Ramos (cell line): ENCODE results near the gene ACTR3.
"Not testable (repeated sequence)": the region's sequence is repeated elsewhere in the genome, so short reads cannot be mapped to it uniquely, and the experiment has no call there.

Experiments
- in situ Hi-C: fragments of 300-500 bp; cut with MboI; formaldehyde crosslinking; loops from one replicate; pipeline ENCODE4 v1.14.3; 2022; ENCODE audit warnings: low sequenced_read_pairs; ENCODE audit not compliant: unreplicated experiment

The ACTR3 gene

DNA sequence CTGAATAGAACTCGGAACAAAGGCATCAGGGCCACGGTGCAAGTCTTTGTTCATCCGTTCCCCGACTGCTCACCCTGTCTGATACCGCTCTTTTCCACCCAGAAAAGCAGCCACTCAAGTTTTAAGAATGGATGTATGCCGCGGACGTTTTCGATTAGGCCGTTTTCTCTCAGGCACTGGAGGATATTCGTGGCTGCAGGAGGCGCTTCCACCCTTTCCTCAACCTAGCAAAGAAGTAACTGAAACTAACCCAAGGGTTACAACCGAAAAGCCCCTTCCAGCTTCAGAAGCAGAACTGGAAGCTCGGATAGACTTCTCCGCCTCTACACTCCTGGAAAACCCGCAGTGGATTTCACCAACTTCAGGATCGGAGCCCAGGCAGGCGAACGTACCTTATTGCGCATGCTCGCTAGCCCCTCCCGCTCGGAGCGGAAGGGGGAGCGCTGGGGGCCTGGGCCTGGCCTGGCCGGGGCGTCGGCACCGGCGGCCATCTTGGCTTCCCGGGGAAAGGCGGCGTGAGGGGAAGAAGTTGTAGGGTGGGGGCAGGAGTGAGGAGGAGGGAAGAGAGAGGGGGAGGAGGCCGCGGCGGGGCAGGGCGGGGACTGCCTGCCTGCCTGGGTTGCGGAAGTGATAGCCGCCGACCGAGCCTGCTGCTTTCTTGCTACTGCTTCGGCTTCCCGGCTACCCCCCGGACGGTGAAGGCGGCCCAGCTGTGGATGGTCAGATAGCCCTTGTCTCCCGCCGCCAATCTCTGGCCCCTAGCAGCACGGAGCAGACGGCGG, at the start of gene ACTR3:
Gene ACTR3, plus strand, starts transcription at position 619 of the 782 bp plus-strand sequence. CDS start 191 bp downstream, outside the sequence.
- in situ Hi-C loops = no loop called here

GRCh38 chr2:113840518-113840917, 49.4 kb upstream of the ACTR3 start:
- in situ Hi-C loops = no loop called here

DNA sequence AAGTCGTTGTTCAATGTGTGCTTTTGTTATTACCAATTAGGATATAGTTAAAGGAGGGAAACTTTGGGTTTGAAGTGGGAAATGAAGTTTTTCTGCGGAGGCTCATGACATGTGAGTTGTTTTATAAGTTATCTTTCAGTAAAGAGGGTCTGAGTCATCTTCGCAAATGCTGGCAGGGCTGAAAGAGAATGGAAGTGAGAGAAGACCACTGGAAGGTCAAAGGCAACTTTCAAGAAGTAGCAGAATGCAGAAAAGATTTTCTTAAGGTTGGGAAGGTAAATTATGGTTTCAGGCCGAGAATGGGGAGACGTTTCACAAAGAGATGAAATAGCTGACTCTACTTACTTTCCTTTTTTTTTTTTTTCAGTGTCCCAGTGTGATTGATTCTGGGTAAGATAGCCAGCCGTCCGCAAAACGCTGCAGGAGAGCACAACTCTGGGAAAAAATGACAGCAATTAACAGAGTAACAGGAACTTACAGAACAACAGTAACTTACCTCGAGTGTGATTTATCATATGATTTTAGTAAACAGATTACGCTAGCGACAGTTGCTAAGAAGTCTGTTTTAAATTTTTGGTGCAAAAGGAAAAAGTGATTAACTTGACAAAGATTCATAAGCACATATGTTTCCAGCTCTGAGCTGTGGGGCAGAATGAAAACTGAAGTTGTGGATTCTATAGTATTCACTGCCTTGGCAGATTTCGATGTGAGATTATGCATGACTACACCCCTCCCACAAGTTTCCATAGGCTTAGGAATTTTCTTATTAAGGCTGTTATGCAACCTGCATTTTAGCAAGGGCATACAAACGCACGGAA, 46.8 kb upstream of the ACTR3 start:
- in situ Hi-C loops = no loop called here

DNA sequence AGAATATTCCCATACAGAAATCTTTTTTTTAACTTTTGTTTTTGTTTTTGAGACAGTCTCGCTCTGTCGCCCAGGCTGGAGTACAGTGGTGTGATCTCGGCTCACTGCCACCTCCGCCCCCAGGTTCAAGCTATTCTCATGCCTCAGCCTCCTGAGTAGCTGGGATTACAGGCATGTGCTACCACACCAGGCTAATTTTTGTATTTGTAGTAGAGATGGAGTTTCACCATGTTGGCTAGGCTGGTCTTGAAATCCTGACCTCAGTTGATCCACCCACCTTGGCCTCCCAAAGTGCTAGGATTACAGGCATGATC, 46.2 kb upstream of the ACTR3 start:
- in situ Hi-C loops = not testable (repeated sequence)

DNA sequence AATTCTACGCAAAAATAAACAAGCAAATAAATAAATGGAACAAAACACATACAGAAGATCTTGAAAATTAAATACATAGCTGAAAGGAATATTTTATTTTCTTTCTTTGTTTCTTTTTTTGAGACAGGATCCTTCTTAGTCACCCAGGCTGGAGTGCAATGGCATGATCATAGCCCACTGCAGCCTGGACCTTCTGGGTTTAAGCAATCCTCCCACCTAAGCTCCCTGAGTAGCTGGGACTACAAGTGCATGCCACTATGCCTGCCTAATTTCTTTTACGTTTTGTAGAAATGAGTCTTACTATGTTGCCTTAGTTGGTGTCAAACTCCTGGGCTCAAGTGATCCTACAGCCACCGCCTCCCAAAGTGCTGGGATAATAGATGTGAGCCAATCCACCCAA, 44.6 kb upstream of the ACTR3 start:
- in situ Hi-C loops = no loop called here

DNA sequence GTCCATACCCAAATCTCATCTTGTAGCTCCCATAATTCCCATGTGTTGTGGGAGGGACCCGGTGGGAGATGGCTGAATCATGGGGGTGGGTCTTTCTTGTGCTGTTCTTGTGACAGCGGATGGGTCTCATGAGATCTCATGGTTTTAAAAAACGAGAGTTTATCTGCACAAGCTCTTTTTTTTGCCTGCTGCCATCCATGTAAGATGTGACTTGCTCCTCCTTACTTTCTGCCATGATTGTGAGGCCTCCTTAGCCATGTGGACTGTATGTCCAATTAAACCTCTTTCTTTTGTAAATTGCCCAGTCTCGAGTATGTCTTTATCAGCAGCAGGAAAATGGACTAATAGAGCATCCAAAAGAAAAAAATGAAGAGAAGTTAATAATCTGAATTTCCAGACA, 44.1 kb upstream of the ACTR3 start:
- in situ Hi-C loops = not testable (repeated sequence)

DNA sequence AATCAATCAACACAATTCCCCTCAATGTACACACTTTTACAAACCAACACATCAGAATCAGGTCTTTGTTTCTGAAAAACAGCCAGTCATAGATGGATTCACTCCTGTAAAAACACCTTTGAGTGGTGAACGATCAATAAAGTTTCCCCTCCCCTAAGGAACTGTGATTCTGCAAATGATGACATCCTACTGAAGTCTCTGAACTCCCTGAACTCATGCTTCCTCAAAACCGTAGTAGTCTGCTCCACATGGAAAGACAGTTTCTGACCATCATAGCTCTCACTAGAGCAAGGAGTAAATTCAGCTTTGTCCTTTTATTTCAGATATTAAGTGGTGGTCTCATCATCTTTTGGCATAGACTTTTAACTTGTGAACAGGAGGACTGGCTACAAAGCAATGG, 43.5 kb upstream of the ACTR3 start:
- in situ Hi-C loops = no loop called here

- in situ Hi-C loops = no loop called here
Observed at GRCh38 chr2:113847144-113847543, 42.7 kb upstream of the ACTR3 start.

DNA sequence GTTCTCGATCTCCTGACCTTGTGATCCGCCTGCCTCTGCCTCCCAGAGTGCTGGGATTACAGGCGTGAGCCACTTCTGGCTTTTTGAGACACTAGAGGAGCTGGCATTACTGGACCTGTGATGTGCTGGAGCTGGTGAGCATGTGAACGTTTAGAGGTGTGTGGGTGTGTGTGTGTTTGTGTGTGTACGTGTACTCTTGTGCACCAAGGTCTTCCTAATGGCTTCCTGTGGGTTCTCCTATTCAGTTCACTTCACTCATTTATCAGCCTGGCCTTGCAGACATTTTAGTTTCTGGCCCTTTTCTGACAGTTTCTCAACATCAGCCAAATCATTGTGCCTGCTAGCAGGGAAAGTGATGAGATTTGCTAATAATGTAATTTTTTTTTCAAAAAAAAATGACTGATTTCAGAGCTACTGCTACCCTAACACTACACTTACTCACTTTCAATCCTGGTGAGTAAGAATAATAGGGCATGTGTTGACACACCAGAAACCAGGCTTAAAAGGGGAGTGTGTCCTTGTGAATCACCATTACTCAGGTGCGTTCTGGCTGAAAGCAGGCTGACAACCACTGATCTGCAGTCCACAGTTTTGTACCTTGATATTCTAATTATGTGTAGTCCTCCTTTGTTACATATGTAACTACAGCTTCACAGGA, 41.0 kb upstream of the ACTR3 start:
- in situ Hi-C loops = no loop called here

GRCh38 chr2:113850687-113851086, 39.2 kb upstream of the ACTR3 start:
- in situ Hi-C loops = no loop called here

DNA sequence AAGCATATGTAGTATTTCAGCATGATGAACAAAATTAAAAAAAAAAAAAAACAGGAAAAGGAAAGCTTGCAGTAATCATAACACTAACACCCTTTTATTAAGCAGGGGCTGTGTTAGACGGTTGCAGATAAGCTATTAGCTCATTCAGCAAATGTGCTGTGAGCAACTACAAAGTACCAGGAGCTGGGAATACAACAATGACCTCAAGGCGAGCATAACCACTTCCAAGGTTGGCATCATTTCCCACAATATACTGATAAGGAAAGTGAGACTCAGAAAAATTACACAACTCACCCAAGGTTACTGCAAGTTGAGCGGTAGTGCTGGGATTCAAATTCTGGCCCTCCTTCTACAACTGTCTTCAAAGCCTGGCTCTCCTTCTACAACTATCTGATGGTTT, 38.2 kb upstream of the ACTR3 start:
- in situ Hi-C loops = no loop called here

DNA sequence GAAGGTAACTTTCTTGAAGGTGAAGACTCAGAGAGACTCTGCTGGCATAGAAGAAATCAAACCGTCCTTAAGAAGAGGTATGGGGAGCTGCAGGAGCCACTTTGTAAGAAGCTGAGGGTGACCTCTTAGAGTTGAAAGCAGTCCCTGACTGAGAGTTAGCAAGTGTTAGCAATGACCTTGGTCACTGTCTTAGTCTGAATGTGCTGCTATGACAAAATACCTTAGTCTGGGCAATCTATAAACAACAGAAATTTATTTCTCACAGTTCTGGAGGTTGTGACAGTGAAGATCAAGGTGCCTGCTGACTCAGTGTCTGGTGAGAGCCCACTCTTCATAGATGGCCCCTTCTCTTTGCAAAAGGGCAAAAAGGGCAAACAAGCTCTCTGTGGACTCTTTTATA, 35.7 kb upstream of the ACTR3 start:
- in situ Hi-C loops = no loop called here

DNA sequence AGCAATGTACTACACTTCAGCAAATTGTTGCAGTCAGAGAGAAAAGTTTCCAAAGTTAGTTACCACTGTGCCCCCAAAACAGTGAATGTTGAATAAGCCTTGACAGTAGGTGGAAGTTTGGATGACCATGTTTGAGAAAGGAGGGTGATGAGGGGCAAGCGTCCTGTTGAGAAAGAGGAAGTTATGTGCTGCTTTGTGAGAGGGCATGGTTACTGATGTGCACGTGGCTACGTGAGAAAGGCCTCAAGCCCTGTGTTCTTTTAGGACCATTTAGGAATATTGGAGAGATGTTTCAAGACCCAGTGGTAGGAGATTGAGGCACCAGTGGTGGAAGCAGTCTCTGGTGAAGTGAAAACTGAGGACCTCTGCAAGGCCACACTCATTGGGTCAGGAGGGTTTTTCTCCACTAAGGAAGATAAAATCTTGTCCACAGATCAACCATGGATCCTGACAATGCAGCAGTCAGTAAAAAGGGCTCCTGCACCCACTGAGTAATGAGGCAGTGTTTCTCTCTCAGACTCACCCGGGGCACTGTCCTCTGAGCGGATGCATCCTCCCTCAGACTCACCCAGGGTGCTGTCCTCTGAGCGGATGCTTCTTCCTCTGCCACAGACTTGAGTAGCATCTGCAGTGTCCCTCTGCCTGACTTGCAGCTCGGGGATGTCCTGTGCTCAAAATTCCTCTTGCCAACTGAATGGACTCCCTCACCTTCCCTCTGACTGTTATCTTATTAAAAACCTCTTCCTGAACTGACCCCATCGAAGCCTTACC, 34.7 kb upstream of the ACTR3 start:
- in situ Hi-C loops = no loop called here

DNA sequence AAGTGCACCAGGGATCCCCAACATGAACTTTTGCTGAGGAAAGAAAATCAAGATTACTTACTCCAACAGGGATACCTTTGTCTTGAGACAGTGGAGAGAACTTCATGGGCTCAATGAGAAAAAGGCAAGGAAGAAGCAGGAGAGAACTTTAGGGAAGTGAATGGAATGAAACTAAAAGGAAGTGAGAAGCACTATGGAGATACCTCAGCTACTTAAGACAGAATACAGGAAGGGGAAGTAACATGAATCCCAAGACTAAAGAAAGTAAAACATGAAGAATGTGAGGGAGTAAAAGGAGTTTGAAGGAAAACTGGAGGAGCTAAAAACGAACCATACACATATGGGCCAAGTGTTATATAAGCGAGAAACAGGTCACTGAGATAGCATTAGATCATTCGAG, 32.4 kb upstream of the ACTR3 start:
- in situ Hi-C loops = no loop called here

GRCh38 chr2:113858764-113859163, 31.1 kb upstream of the ACTR3 start:
- in situ Hi-C loops = no loop called here

GRCh38 chr2:113861740-113862139, 28.1 kb upstream of the ACTR3 start:
- in situ Hi-C loops = no loop called here

- in situ Hi-C loops = no loop called here
Observed at GRCh38 chr2:113863144-113863543, 26.7 kb upstream of the ACTR3 start.

DNA sequence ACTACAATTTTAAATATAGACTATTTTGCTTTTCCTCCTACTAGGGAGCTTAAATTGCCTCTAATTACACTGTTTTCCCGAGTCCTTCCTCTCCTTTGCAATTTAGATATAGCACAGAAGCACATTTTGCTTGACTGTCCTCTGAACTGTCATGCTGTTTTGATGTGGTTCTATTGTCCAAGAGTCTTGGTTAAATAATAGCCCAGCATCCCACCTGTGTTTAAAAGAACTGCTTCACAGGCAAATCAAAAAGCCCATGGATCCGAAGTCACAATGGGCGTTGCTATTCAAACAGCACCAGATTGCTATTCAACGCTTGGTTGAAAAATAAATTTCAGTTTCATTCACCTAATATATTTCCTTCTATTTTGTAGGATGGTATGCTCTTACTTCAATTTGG, 22.3 kb upstream of the ACTR3 start:
- in situ Hi-C loops = no loop called here

GRCh38 chr2:113869253-113869652, 20.6 kb upstream of the ACTR3 start:
- in situ Hi-C loops = no loop called here

GRCh38 chr2:113872201-113872600, 17.7 kb upstream of the ACTR3 start:
- in situ Hi-C loops = no loop called here

DNA sequence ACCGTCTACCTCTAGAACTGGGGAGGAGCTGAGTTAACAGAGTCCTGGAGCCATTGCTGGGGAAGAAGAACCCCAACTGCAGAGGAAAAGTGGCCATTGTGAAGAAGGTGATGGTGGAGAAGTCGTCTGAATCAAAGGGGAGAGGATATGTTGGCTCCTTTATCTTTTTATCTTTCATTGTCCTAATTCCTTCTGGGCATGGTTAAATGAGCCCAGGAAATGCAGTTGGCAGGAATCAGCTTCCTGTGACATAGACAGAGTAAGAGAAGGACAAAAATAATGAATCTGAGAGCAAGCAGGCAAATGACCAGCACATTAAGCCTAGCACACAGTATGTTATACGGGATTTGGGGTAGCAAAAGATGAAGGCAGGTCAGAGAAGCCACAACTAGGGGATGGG, 16.0 kb upstream of the ACTR3 start:
- in situ Hi-C loops = no loop called here
